D341Med (cell line): ENCODE measurements around the gene ELMO1.

Experiments
- DNase-seq: peaks from one replicate; pipeline ENCODE4 v3.0.0; 2012; ENCODE audit warnings: low spot score

The ELMO1 gene

DNA sequence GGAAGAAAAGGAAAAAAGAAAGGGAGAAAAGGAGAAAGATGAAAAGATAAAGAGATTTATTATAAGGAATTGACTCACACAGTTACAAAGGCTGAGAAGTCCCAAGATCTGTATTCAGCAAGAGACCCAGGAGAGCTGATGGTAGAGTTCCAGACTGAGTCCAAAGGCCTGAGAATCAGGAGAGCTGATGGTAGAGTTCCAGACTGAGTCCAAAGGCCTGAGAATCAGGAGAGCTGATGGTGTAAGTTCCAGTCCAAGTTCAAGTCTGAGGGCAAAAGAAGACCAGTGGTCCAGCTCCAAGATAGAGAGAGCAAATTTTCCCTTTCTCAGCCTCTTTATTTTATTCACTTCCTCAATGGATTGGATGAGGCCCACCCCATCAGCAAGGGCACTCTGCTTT lies 627.0 kb downstream of the ELMO1 start:
- no peak for DNase-seq

DNA sequence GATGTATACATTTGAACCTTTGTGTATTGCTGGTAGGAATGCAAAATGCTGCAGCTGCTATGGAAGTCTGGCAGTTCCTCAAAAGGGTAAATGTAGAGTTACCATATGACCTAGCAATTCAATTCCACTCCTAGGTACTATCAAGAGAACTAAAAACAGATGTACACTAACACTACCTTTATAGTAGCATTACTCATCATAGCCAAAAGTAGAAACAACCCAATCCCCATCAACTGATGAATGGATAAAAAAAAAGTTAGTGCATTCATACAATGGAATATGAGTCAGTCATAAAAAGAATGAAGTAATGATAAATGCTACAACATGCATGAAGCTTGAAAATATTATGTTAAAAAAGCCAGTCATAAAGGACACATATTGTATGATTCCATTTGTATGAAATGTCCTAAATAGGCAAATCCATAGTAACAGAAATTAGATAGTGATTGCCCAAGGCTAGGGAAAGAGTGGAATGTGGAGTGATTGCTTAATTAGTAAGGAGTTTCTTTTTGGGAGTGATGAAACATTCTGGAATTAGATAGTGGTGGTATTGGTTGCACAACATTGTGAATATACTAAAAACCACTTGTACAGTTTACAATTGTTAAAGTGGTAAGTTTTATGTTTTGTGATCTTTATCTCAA lies 628.0 kb downstream of the ELMO1 start:
- no peak for DNase-seq

DNA sequence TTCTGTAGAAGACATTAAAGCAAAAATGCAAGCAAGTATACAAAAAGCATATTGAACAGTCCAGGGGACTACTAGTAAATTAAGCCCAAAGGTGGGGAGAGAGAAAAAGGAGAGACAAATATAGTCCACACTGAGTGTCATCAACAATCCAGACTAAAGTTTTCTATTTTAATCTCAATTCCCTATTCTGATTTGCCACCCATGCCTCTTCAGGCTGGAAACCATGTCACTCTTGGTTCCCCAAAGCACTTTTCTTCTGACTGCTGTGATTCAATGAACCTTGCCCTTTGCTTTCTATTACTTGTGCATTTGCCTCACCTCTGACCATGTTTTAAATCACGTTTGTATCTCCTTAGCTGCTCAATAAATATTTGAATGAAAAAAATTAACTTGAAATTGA lies 629.0 kb downstream of the ELMO1 start:
- no peak for DNase-seq

DNA sequence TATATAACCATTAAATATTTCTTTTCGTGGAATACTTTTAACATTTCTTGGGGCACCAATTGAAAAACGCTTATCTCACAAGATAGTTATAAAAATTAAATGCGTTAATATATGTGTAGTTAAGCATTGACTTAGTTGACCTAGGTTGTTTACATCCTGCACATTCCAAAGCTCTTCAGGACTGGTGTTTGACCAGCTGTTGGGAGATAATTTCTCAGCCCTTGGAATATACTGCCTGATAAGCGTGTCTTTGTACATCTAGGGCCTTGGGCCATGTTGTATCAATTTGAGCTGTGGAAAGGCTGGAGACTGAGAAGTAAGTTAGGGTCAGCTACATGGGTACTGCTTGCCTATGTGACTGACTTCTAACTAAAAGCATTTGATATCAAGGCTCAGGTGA lies 634.4 kb downstream of the ELMO1 start:
- no peak for DNase-seq

DNA sequence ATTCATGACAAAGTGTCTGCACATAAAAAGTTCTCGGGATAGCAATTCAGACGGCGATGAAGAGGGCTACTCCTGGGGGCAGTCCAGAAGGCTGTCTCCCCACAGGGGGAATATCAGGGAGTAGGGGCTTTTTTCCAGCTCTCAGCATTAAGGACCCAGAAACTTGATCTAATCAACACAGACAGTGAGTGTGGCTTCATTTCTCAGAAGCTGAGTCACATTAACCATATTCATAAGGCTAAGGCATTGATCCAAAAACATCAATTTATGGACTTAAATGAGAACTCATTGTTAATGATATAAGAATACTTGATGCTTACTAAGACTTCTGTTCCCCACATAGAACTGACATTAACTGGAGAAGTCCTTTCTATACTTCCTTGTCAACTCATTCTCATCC lies 636.9 kb downstream of the ELMO1 start:
- no peak for DNase-seq

DNA sequence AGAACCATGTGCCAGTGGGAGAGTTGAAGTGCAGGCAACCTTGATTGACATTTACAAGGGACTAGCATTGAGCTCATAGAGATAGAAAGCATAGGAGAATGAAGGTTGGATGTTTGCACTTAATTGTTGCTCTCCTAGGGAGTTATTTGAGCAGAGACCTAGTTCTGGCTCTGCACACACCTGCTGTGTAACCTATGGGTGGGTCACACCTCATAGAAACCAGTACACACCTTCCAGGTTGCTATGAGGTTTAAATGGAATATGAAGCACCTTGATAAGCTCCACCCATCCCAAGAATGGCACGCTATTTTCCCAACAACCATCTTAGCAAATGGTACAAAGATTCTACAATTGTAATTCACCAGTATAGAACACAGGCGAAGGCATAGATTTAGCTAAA lies 638.2 kb downstream of the ELMO1 start:
- DNase-seq = no peak

DNA sequence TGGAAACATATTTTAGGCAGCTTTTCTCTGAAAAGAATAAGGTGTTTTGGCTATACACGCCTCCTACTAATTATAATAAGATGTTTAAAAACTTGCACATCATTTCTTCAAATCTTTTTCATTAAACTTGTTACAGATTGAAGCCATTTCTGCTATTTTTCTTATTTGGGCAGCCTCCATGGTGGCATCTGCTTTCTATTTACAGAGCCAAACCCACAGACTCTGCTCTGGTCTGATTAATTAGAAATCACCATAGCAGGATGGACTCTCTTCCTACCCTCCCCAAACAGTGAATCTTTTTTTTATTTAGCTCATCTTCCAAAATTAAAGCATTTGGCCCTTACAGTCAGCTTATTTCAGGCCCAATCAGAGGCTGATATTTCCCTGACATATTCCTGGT lies 638.6 kb downstream of the ELMO1 start:
- no peak for DNase-seq

DNA sequence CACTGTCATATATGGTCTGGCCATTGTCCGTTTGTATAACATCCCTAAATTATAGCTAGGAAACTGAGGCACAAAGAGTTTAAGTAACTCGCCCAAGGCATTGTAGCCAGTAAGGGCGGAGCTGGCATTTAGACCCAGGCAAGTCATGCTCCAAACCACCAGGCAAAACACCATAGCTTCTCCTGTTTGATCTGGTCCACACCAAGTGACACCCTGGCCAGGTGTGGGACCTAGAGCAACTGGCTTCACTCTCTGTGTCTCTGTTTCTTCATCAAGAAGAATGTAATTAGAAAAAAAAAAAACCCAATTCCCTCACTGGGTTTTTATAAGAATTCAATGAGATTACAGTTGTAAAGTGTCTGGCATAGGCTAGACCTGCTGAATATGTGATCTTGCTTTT lies 639.2 kb downstream of the ELMO1 start:
- no peak for DNase-seq

DNA sequence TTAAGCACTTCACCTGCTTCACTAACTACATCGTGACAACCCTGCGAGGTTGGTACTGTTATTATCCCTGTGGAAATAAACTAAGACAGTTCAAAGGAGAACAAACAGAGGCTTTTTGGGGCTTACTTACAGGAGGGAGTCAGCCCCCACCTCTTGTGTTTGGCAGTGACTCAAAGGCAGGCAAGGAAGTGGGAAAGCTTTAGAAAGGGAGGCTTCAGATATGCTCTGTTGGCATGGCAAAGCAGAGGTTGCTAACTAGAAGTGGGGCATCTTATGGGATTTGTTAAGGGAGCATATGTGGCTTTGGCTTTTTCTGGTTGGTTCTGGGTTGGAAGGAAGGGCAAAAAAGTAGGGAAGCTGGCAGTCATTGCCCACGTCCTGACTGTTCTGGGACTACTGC lies 639.6 kb downstream of the ELMO1 start:
- DNase-seq = no peak

DNA sequence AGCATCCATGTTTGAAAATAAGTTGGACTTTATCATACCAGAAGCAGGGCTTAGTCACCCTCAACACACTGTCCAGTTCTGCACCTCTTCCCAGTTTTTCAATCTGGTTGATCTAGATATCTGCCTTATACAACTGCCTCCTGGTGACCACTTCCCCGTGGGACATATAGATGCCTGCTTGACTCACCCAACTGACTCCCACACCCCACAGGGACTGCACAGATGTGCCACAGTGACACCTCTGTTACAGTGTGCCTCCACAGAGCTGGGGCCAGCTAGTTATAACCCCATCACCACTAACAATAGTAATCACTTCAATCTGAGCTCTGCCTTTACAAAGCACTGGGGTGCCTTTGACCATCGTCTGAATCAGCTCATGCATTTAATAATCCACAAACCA lies 641.8 kb downstream of the ELMO1 start:
- DNase-seq = no peak
